Body of pancreas (tissue), 4 donors: Measurements from ENCODE around the gene TXK. TPM values are rescaled to one million over a fixed set of nuclear protein-coding genes. Genes with fewer than 3 reads are reported as not detected.

Source experiments
- ATAC-seq: fragments of 150-250 bp; one replicate; pipeline ENCODE4 v1.9.1; 2016
- DNase-seq, 4 donors: peaks; one replicate each; pipeline ENCODE4 v3.0.0-alpha.2; 2019
- H3K27ac ChIP-seq, 4 donors: fragments of 200-600 bp; sonication (generic); 1 replicate in 3 of 4; 2 replicates in 1 of 4; pipeline versions ENCODE4 v1.5.1 to v1.6.1; 2016 to 2019; ENCODE audit warnings: mild to moderate bottlenecking in 1 of 4, mixed read lengths in 1 of 4, moderate library complexity in 1 of 4
- H3K27me3 ChIP-seq, 2 donors: fragments of 200-600 bp; sonication (generic); one replicate each; pipeline ENCODE4 v1.6.0; 2016; ENCODE audit warnings: mild to moderate bottlenecking in 1 of 2
- H3K36me3 ChIP-seq, 2 donors: fragments of 200-600 bp; sonication (generic); replicated peaks in 1 of 2; 2 replicates each; pipeline ENCODE4 v1.5.1; 2016; ENCODE audit warnings: low read depth in 2 of 2; ENCODE audit not compliant: insufficient read depth in 1 of 2
- H3K4me1 ChIP-seq: fragments of 200-600 bp; sonication (generic); one replicate; pipeline ENCODE4 v1.6.0; 2016
- H3K4me3 ChIP-seq, 2 donors: fragments of 200-600 bp; sonication (generic); 1 replicate in 1 of 2; 2 replicates in 1 of 2; pipeline ENCODE4 v1.5.1; 2016 to 2019
- H3K9me3 ChIP-seq, 3 donors: fragments of 200-600 bp; sonication (generic); 1 replicate in 2 of 3; 2 replicates in 1 of 3; pipeline ENCODE4 v1.5.1; 2016
- CTCF ChIP-seq, 7 experiments: fragments of 450-650 bp in 4 of 7; fragments of 200-600 bp in 3 of 7; sonication (generic) in 3 of 7; IDR thresholded peaks; one replicate each; pipeline ENCODE4 v1.5.1; 2016 to 2019; ENCODE audit warnings: antibody characterized with exemption in 7 of 7
- POLR2A ChIP-seq, 3 donors: fragments of 450-650 bp; IDR thresholded peaks; one replicate each; pipeline ENCODE4 v1.6.1; 2016; ENCODE audit warnings: antibody characterized with exemption in 3 of 3, mild to moderate bottlenecking in 2 of 3
- WGBS, 2 donors: methylation state at CpG; one replicate each; pipeline ENCODE4 v1.1.5; 2017; 5-methylcytosine and 5-hydroxymethylcytosine counted together
- intact Hi-C: fragments of 100-400 bp; cut with DNase I; formaldehyde crosslinking; loops from one replicate; pipeline ENCODE4 v1.15.1; 2023
- small RNA-seq: library from RNA; depleted of rRNA; stranded (forward); fragments of <200 nt; gene quantifications from one replicate; pipeline ENCODE3, GENCODE V24; 2016
- total RNA-seq, 2 donors: library from RNA; depleted of rRNA; stranded (reverse); fragments of >200 nt; gene quantifications; one replicate each; pipeline ENCODE4 v1.1.0, GENCODE V29; 2016

Gene TXK
- total RNA-seq, 2 donors from 2014 or later, result 0.66 to 1.3 TPM

- H3K4me3 ChIP-seq, result peak overlapping the region; percentile 24 to 30
- H3K27ac ChIP-seq, result peak overlapping the region; percentile 55 to 83 (median 78)
- TF ChIP-seq CTCF (IDR thresholded peaks at IDR 0.05), result no peak
- no peak for TF ChIP-seq POLR2A (IDR thresholded peaks at IDR 0.05)
- intact Hi-C loops, result no loop called here
- WGBS, 2 donors, result 0 to 4% methylated on average over 17 to 35 of the region's 35 CpGs
- peaks cover 11% of the 10 kb centered on the region for H3K4me1 ChIP-seq
- H3K36me3 ChIP-seq, result no peaks in the 10 kb centered on the region
- H3K27me3 ChIP-seq, result no peaks in the 10 kb centered on the region
- peak; percentile 41 to 69 (median 54) for DNase-seq
- H3K9me3 ChIP-seq, result no peaks in the 10 kb centered on the region
- peak; percentile 26 for ATAC-seq
These were observed 116.9 kb downstream of the TXK start for GRCh38 chr4:48017108-48017571.

Small RNA genes lying within 50 kb of the gene (small RNA-seq; reads per million reads assigned to genes)
- gene RF00019 (not detected), gene RF00026 (not detected), gene RNU6-838P (not detected)

Other genes with a start within 250 kb of the TXK start
- 10 to 100 TPM; 14.0 to 14.2 TPM for gene NFXL1, start 219.7 kb downstream of the TXK start, total RNA-seq
- 1 to 10 TPM in 1 of 2 donors, under 1 TPM in 1; 0.33 to 1.8 TPM for gene CNGA1, start 117.6 kb downstream of the TXK start, total RNA-seq
- 1 to 10 TPM; 1.0 to 1.6 TPM for gene NIPAL1, start 117.5 kb downstream of the TXK start, total RNA-seq
- gene TEC, start 135.6 kb upstream of the TXK start, total RNA-seq, result 1 to 10 TPM; 2.1 to 3.3 TPM
- 10 to 100 TPM; 13.2 to 17.1 TPM for gene SLAIN2, start 207.3 kb upstream of the TXK start, total RNA-seq